Spleen (tissue), 7 donors: ENCODE data around the gene APLP1.

Experiments used
- CTCF ChIP-seq, 11 experiments: fragments of 200-600 bp in 7 of 11; fragments of 450-650 bp in 4 of 11; sonication (generic) in 4 of 11; IDR thresholded peaks in 8 of 11; conservative IDR thresholded peaks in 3 of 11; 1 replicate in 7 of 11; 2 replicates in 4 of 11; pipeline versions ENCODE4 v1.4.0 to v1.8.0; 2016 to 2021; ENCODE audit warnings: antibody characterized with exemption in 11 of 11, inconsistent platforms in 4 of 11, mild to moderate bottlenecking in 1 of 11
- POLR2A ChIP-seq, 3 donors: fragments of 450-650 bp; IDR thresholded peaks; one replicate each; pipeline ENCODE4 v1.5.1; 2017; ENCODE audit warnings: antibody characterized with exemption in 3 of 3, mild to moderate bottlenecking in 1 of 3
- POLR2AphosphoS5 ChIP-seq, 3 donors: sonication (generic); formaldehyde crosslinking; IDR thresholded peaks; one replicate each; pipeline ENCODE4 v1.5.1; 2017; ENCODE audit warnings: antibody characterized with exemption in 3 of 3
- donor health status: DM: no; HTN: no; CAD: no; lungs with moderate emphysema.
- donor health status: DM: no; HTN: no; CAD: no.
- donor health status: DM: no; HTN: no; CAD: no.

- TF ChIP-seq CTCF (IDR thresholded peaks at IDR 0.05 in 8 of 11, conservative IDR thresholded peaks at IDR 0.05 in 3 of 11) (no peak), POLR2A (IDR thresholded peaks at IDR 0.05) (no peak), POLR2AphosphoS5 (IDR thresholded peaks at IDR 0.05) (no peak)
Measured at GRCh38 chr19:35915443-35915842, 47.1 kb downstream of the APLP1 start.
